ENCODE results near the gene TMED6. TPM values are rescaled to one million over a fixed set of nuclear protein-coding genes. Genes with fewer than 3 reads are reported as not detected.

TMED6 gene
- polyA plus RNA-seq, 1 donor: 3.6 TPM

GRCh38 chr16:69381231-69381630 lies 29.6 kb upstream of the TMED6 start:
- WGBS (ENCODE audit: insufficient coverage, low lambda C conversion rate): no CpG with 5 or more reads among the region's 2 CpGs
- Histone ChIP-seq H3K9me3 (ENCODE audit: control insufficient read depth, low read depth, low read length) (no peaks in the 10 kb centered on the region), H3K4me3 (ENCODE audit: low read length) (no peak overlapping the region), H3K27me3 (ENCODE audit: control insufficient read depth, insufficient read depth, low read length) (no peaks in the 10 kb centered on the region), H3K27ac (ENCODE audit: low read length) (no peak overlapping the region), H3K4me1 (ENCODE audit: control insufficient read depth, insufficient read depth, low read length) (peaks cover 3% of the 10 kb centered on the region), H3K36me3 (ENCODE audit: control insufficient read depth, insufficient read depth, low read length) (peaks cover 40% of the 10 kb centered on the region)
- DNase-seq: no peak

GRCh38 chr16:69378760-69379159 lies 27.2 kb upstream of the TMED6 start:
- no peaks in the 10 kb centered on the region for H3K9me3 ChIP-seq (ENCODE audit: control insufficient read depth, low read depth, low read length)
- H3K36me3 ChIP-seq (ENCODE audit: control insufficient read depth, insufficient read depth, low read length): peaks cover 36% of the 10 kb centered on the region
- H3K27me3 ChIP-seq (ENCODE audit: control insufficient read depth, insufficient read depth, low read length): no peaks in the 10 kb centered on the region
- H3K4me3 ChIP-seq (ENCODE audit: low read length): no peak overlapping the region
- DNase-seq: no peak
- 80% methylated on average over 1 of the region's 1 CpG for WGBS (ENCODE audit: insufficient coverage, low lambda C conversion rate)
- peaks cover 1% of the 10 kb centered on the region for H3K4me1 ChIP-seq (ENCODE audit: control insufficient read depth, insufficient read depth, low read length)
- no peak overlapping the region for H3K27ac ChIP-seq (ENCODE audit: low read length)

- no peak overlapping the region for H3K4me3 ChIP-seq (ENCODE audit: low read length)
- no peaks in the 10 kb centered on the region for H3K9me3 ChIP-seq (ENCODE audit: control insufficient read depth, low read depth, low read length)
- H3K27me3 ChIP-seq (ENCODE audit: control insufficient read depth, insufficient read depth, low read length): no peaks in the 10 kb centered on the region
- no peak overlapping the region for H3K27ac ChIP-seq (ENCODE audit: low read length)
- DNase-seq: no peak
- peaks cover 36% of the 10 kb centered on the region for H3K36me3 ChIP-seq (ENCODE audit: control insufficient read depth, insufficient read depth, low read length)
- WGBS (ENCODE audit: insufficient coverage, low lambda C conversion rate): no CpG with 5 or more reads among the region's 1 CpG
- H3K4me1 ChIP-seq (ENCODE audit: control insufficient read depth, insufficient read depth, low read length): peaks cover 6% of the 10 kb centered on the region
These were observed 26.4 kb upstream of the TMED6 start for GRCh38 chr16:69378036-69378435.

GRCh38 chr16:69376393-69377059 lies 24.9 kb upstream of the TMED6 start:
- H3K9me3 ChIP-seq (ENCODE audit: control insufficient read depth, low read depth, low read length): no peaks in the 10 kb centered on the region
- DNase-seq: no peak
- H3K4me1 ChIP-seq (ENCODE audit: control insufficient read depth, insufficient read depth, low read length): peaks cover 12% of the 10 kb centered on the region
- H3K36me3 ChIP-seq (ENCODE audit: control insufficient read depth, insufficient read depth, low read length): peaks cover 26% of the 10 kb centered on the region
- 100% methylated on average over 1 of the region's 10 CpGs for WGBS (ENCODE audit: insufficient coverage, low lambda C conversion rate)
- no peak overlapping the region for H3K27ac ChIP-seq (ENCODE audit: low read length)
- no peaks in the 10 kb centered on the region for H3K27me3 ChIP-seq (ENCODE audit: control insufficient read depth, insufficient read depth, low read length)
- H3K4me3 ChIP-seq (ENCODE audit: low read length): no peak overlapping the region

- Histone ChIP-seq H3K27me3 (ENCODE audit: control insufficient read depth, insufficient read depth, low read length) (no peaks in the 10 kb centered on the region), H3K9me3 (ENCODE audit: control insufficient read depth, low read depth, low read length) (no peaks in the 10 kb centered on the region), H3K27ac (ENCODE audit: low read length) (no peak overlapping the region), H3K4me3 (ENCODE audit: low read length) (no peak overlapping the region), H3K4me1 (ENCODE audit: control insufficient read depth, insufficient read depth, low read length) (peaks cover 12% of the 10 kb centered on the region), H3K36me3 (ENCODE audit: control insufficient read depth, insufficient read depth, low read length) (peaks cover 33% of the 10 kb centered on the region)
- no CpG with 5 or more reads among the region's 1 CpG for WGBS (ENCODE audit: insufficient coverage, low lambda C conversion rate)
- DNase-seq: peak; percentile 84 to 92
These were observed 21.4 kb upstream of the TMED6 start for GRCh38 chr16:69373019-69373418.

GRCh38 chr16:69371564-69371963 lies 20.0 kb upstream of the TMED6 start:
- Histone ChIP-seq H3K36me3 (ENCODE audit: control insufficient read depth, insufficient read depth, low read length) (peaks cover 44% of the 10 kb centered on the region), H3K4me1 (ENCODE audit: control insufficient read depth, insufficient read depth, low read length) (peaks cover 12% of the 10 kb centered on the region), H3K27ac (ENCODE audit: low read length) (no peak overlapping the region), H3K4me3 (ENCODE audit: low read length) (no peak overlapping the region), H3K9me3 (ENCODE audit: control insufficient read depth, low read depth, low read length) (no peaks in the 10 kb centered on the region), H3K27me3 (ENCODE audit: control insufficient read depth, insufficient read depth, low read length) (no peaks in the 10 kb centered on the region)
- WGBS (ENCODE audit: insufficient coverage, low lambda C conversion rate): no CpG with 5 or more reads among the region's 2 CpGs
- no peak for DNase-seq

GRCh38 chr16:69368866-69369265 lies 17.3 kb upstream of the TMED6 start:
- Histone ChIP-seq H3K27ac (ENCODE audit: low read length) (no peak overlapping the region), H3K36me3 (ENCODE audit: control insufficient read depth, insufficient read depth, low read length) (peaks cover 67% of the 10 kb centered on the region), H3K4me1 (ENCODE audit: control insufficient read depth, insufficient read depth, low read length) (peaks cover 11% of the 10 kb centered on the region), H3K4me3 (ENCODE audit: low read length) (no peak overlapping the region), H3K27me3 (ENCODE audit: control insufficient read depth, insufficient read depth, low read length) (no peaks in the 10 kb centered on the region), H3K9me3 (ENCODE audit: control insufficient read depth, low read depth, low read length) (no peaks in the 10 kb centered on the region)
- DNase-seq: no peak
- WGBS (ENCODE audit: insufficient coverage, low lambda C conversion rate): 60% methylated on average over 1 of the region's 4 CpGs

- DNase-seq: no peak
- no peak overlapping the region for H3K4me3 ChIP-seq (ENCODE audit: low read length)
- H3K4me1 ChIP-seq (ENCODE audit: control insufficient read depth, insufficient read depth, low read length): peaks cover 5% of the 10 kb centered on the region
- no peaks in the 10 kb centered on the region for H3K9me3 ChIP-seq (ENCODE audit: control insufficient read depth, low read depth, low read length)
- H3K27ac ChIP-seq (ENCODE audit: low read length): no peak overlapping the region
- no peaks in the 10 kb centered on the region for H3K27me3 ChIP-seq (ENCODE audit: control insufficient read depth, insufficient read depth, low read length)
- H3K36me3 ChIP-seq (ENCODE audit: control insufficient read depth, insufficient read depth, low read length): peaks cover 67% of the 10 kb centered on the region
- no CpG with 5 or more reads among the region's 7 CpGs for WGBS (ENCODE audit: insufficient coverage, low lambda C conversion rate)
These were observed 16.4 kb upstream of the TMED6 start for GRCh38 chr16:69367980-69368379.

- no CpG with 5 or more reads among the region's 7 CpGs for WGBS (ENCODE audit: insufficient coverage, low lambda C conversion rate)
- no peaks in the 10 kb centered on the region for H3K27me3 ChIP-seq (ENCODE audit: control insufficient read depth, insufficient read depth, low read length)
- H3K4me1 ChIP-seq (ENCODE audit: control insufficient read depth, insufficient read depth, low read length): no peaks in the 10 kb centered on the region
- no peak overlapping the region for H3K4me3 ChIP-seq (ENCODE audit: low read length)
- H3K36me3 ChIP-seq (ENCODE audit: control insufficient read depth, insufficient read depth, low read length): peaks cover 64% of the 10 kb centered on the region
- no peak overlapping the region for H3K27ac ChIP-seq (ENCODE audit: low read length)
- H3K9me3 ChIP-seq (ENCODE audit: control insufficient read depth, low read depth, low read length): no peaks in the 10 kb centered on the region
- no peak for DNase-seq
These were observed 14.8 kb upstream of the TMED6 start for GRCh38 chr16:69366431-69366830.

- DNase-seq: no peak
- WGBS (ENCODE audit: insufficient coverage, low lambda C conversion rate): no CpG with 5 or more reads among the region's 2 CpGs
- no peaks in the 10 kb centered on the region for H3K27me3 ChIP-seq (ENCODE audit: control insufficient read depth, insufficient read depth, low read length)
- H3K9me3 ChIP-seq (ENCODE audit: control insufficient read depth, low read depth, low read length): no peaks in the 10 kb centered on the region
- H3K36me3 ChIP-seq (ENCODE audit: control insufficient read depth, insufficient read depth, low read length): peaks cover 65% of the 10 kb centered on the region
- no peak overlapping the region for H3K27ac ChIP-seq (ENCODE audit: low read length)
- no peaks in the 10 kb centered on the region for H3K4me1 ChIP-seq (ENCODE audit: control insufficient read depth, insufficient read depth, low read length)
- no peak overlapping the region for H3K4me3 ChIP-seq (ENCODE audit: low read length)
These were observed 14.3 kb upstream of the TMED6 start for GRCh38 chr16:69365901-69366300.

- no CpG with 5 or more reads among the region's 2 CpGs for WGBS (ENCODE audit: insufficient coverage, low lambda C conversion rate)
- H3K36me3 ChIP-seq (ENCODE audit: control insufficient read depth, insufficient read depth, low read length): peaks cover 56% of the 10 kb centered on the region
- H3K4me1 ChIP-seq (ENCODE audit: control insufficient read depth, insufficient read depth, low read length): no peaks in the 10 kb centered on the region
- H3K27ac ChIP-seq (ENCODE audit: low read length): no peak overlapping the region
- no peaks in the 10 kb centered on the region for H3K9me3 ChIP-seq (ENCODE audit: control insufficient read depth, low read depth, low read length)
- no peak overlapping the region for H3K4me3 ChIP-seq (ENCODE audit: low read length)
- H3K27me3 ChIP-seq (ENCODE audit: control insufficient read depth, insufficient read depth, low read length): no peaks in the 10 kb centered on the region
- no peak for DNase-seq
These were observed 12.5 kb upstream of the TMED6 start for GRCh38 chr16:69364088-69364487.

Measured in large intestine (tissue), 3 donors.